Glutamatergic neuron (in vitro differentiated cells): Measurements from ENCODE around the gene RBFOX2. TPM values are rescaled to one million over a fixed set of nuclear protein-coding genes. Genes with fewer than 3 reads are reported as not detected.
"Not testable (repeated sequence)": the region's sequence is repeated elsewhere in the genome, so short reads cannot be mapped to it uniquely, and the experiment has no call there.

Experiments used
- DNase-seq: peaks from one replicate; pipeline ENCODE4 v3.0.0; 2022
- H3K27ac Mint-ChIP-seq: one replicate; pipeline ENCODE4 v1.8.0; 2020; ENCODE audit warnings: mild to moderate bottlenecking, mixed read lengths, inconsistent platforms; ENCODE audit not compliant: unreplicated experiment
- H3K27me3 Mint-ChIP-seq: one replicate; pipeline ENCODE4 v1.8.0; 2020; ENCODE audit warnings: mild to moderate bottlenecking, moderate library complexity, mixed read lengths, inconsistent platforms; ENCODE audit not compliant: unreplicated experiment
- H3K36me3 Mint-ChIP-seq: one replicate; pipeline ENCODE4 v1.8.0; 2020; ENCODE audit warnings: mild to moderate bottlenecking, mixed read lengths, inconsistent platforms; ENCODE audit not compliant: unreplicated experiment
- H3K4me1 Mint-ChIP-seq: one replicate; pipeline ENCODE4 v1.8.0; 2020; ENCODE audit warnings: mild to moderate bottlenecking, low read depth, mixed read lengths, inconsistent platforms; ENCODE audit not compliant: unreplicated experiment
- H3K4me3 Mint-ChIP-seq: one replicate; pipeline ENCODE4 v1.8.0; 2020; ENCODE audit warnings: mild to moderate bottlenecking, mixed read lengths, inconsistent platforms; ENCODE audit not compliant: unreplicated experiment
- H3K9me3 Mint-ChIP-seq: one replicate; pipeline ENCODE4 v1.8.0; 2020; ENCODE audit warnings: mild to moderate bottlenecking, moderate library complexity, mixed read lengths, inconsistent platforms; ENCODE audit not compliant: unreplicated experiment
- total RNA-seq: library from RNA; stranded (reverse); fragmentation: NEBNext Ultra II Directional; extraction: Animal tissue kit (Norgen Biotek cat#: 25700); gene quantifications from one replicate; pipeline ENCODE4 v1.2.1, GENCODE V29; 2021; ENCODE audit not compliant: unreplicated experiment
- TF ChIP-seq, protein P1 (sequence below): fragments of 200-600 bp; sonication (generic); IDR thresholded peaks from one replicate; pipeline ENCODE4 v1.5.0; 2021; ENCODE audit not compliant: partially characterized antibody, unreplicated experiment

Gene RBFOX2
- total RNA-seq, 1 donor from 2014 or later, result 380 TPM

DNA sequence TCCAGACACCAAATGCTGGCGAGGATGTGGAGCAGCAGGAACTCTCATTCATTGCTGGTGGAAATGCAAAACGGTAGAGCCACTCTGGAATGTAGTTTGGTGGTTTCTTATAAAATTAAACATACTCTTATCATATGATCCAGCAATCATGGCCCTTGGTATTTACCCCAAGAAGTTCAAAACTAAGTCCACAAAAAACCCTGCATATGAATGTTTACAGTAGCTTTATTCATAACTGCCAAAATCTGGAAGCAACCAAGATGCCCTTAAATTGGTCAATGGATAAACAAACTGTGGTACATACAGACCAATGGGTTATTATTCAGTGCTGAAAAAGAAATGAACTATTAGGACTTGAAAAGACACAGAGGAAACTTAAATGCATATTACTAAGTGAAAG, 223.2 kb downstream of the RBFOX2 start:
- peaks cover 4% of the 10 kb centered on the region for H3K9me3 Mint-ChIP-seq

DNA sequence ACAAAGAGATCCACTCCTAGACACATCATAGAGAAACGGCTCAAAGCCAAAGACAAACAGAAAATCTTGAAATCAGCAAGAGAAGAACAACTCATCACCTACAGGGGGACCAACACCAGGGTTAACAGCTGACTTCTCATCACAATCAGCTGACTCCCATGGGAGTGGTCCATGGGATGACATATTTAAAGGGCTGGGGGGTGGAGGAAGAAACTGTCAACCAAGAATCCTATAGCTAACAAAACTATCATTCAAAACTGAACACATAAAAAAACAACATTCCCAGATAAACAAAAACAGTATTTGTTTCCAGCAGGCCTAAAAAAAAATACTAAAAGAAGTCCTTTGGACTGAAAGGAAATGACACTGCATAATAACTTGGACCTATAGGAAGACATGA, 224.2 kb downstream of the RBFOX2 start:
- Mint-ChIP-seq H3K9me3 (peaks cover 4% of the 10 kb centered on the region), H3K36me3 (peaks cover 6% of the 10 kb centered on the region), H3K4me1 (peaks cover 17% of the 10 kb centered on the region), H3K4me3 (peak overlapping the region; percentile 3), H3K27ac (peak overlapping the region; percentile 56), H3K27me3 (peaks cover 2% of the 10 kb centered on the region)
- TF ChIP-seq, protein P1, sequence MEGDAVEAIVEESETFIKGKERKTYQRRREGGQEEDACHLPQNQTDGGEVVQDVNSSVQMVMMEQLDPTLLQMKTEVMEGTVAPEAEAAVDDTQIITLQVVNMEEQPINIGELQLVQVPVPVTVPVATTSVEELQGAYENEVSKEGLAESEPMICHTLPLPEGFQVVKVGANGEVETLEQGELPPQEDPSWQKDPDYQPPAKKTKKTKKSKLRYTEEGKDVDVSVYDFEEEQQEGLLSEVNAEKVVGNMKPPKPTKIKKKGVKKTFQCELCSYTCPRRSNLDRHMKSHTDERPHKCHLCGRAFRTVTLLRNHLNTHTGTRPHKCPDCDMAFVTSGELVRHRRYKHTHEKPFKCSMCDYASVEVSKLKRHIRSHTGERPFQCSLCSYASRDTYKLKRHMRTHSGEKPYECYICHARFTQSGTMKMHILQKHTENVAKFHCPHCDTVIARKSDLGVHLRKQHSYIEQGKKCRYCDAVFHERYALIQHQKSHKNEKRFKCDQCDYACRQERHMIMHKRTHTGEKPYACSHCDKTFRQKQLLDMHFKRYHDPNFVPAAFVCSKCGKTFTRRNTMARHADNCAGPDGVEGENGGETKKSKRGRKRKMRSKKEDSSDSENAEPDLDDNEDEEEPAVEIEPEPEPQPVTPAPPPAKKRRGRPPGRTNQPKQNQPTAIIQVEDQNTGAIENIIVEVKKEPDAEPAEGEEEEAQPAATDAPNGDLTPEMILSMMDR, result no peak
- no peak for DNase-seq

More for the DNA sequence above, 223.2 kb downstream of the RBFOX2 start:
- H3K36me3 Mint-ChIP-seq, result peaks cover 6% of the 10 kb centered on the region
- DNase-seq, result no peak
- peaks cover 5% of the 10 kb centered on the region for H3K27me3 Mint-ChIP-seq
- H3K27ac Mint-ChIP-seq, result no peak overlapping the region
- H3K4me3 Mint-ChIP-seq, result no peak overlapping the region
- TF ChIP-seq, protein P1, result no peak
- H3K4me1 Mint-ChIP-seq, result peaks cover 13% of the 10 kb centered on the region

DNA sequence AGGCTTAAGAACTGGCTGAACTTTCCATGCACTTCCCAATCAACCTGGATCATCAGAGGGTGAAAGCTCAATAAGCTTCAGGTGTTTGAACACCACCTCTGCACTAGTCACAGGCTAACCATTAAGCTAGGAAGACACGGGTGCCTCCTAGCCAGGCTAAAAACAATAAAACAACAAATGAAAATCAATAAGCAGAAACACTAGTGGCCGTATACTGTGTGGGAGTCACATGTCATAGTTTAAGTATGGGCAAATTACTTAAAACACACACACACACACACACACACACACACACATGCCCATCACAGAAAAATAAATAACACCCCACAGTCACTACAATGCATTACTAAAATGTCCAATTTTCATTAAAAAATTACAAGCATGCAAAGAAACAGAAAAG, 225.7 kb downstream of the RBFOX2 start:
- Mint-ChIP-seq H3K36me3 (peaks cover 6% of the 10 kb centered on the region), H3K9me3 (peaks cover 4% of the 10 kb centered on the region), H3K27me3 (peaks cover 2% of the 10 kb centered on the region), H3K27ac (no peak overlapping the region), H3K4me3 (peak overlapping the region; percentile 47), H3K4me1 (peaks cover 17% of the 10 kb centered on the region)
- no peak for DNase-seq
- TF ChIP-seq, protein P1, result no peak

DNA sequence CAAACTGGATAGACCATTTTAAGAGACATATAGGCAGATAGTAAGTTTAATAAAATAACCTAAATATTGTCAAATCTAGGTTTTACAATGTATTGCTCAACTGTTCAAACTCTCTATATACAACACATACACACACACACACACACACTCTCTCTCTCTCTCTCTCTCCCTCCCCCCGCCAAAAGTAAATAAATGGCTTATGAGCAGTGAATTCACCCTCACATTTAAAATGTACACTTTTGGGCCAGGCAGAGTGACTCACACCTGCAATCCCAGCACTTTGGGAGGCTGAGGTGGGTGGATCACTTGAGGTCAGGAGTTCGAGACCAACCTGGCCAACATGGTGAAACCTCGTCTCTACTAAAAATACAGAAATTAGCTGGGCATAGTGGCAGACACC, 227.3 kb downstream of the RBFOX2 start:
- H3K4me1 Mint-ChIP-seq, result peaks cover 17% of the 10 kb centered on the region
- not testable (repeated sequence) for H3K27me3 Mint-ChIP-seq, H3K4me3 Mint-ChIP-seq, H3K27ac Mint-ChIP-seq, H3K36me3 Mint-ChIP-seq, DNase-seq, H3K9me3 Mint-ChIP-seq

DNA sequence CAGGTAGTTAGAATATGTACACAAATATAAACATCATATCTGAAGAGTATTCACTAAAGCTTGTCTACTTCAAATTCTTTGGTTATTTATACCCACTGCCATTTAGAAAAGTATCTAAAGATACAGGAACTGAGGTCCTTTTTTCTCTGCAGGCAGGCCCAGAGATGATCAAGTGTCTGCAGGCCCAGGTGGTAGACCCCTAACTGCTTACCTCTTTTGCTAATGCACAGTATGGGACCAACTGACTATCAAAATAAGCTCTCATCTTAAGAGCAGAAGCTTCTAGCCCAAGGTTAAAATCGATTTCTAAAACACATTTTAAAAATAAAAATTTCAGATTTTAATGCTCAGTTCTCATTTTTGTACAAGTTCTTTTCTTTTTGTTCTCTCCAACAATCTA, 229.5 kb downstream of the RBFOX2 start:
- no peak overlapping the region for H3K27ac Mint-ChIP-seq
- peaks cover 2% of the 10 kb centered on the region for H3K27me3 Mint-ChIP-seq
- H3K36me3 Mint-ChIP-seq, result peaks cover under 1% of the 10 kb centered on the region
- H3K4me3 Mint-ChIP-seq, result no peak overlapping the region
- peaks cover 2% of the 10 kb centered on the region for H3K9me3 Mint-ChIP-seq
- TF ChIP-seq, protein P1, result no peak
- H3K4me1 Mint-ChIP-seq, result peaks cover 12% of the 10 kb centered on the region
- DNase-seq, result no peak
